Left ventricle myocardium inferior (tissue), 1 donor: ENCODE measurements around the gene DPCD. TPM values are rescaled to one million over a fixed set of nuclear protein-coding genes. Genes with fewer than 3 reads are reported as not detected.

ENCODE experiments used
- DNase-seq: peaks from one replicate; pipeline ENCODE4 v3.0.0-alpha.2; 2020
- H3K27ac ChIP-seq: fragments of 200-600 bp; replicated peaks from 2 replicates; pipeline ENCODE4 v1.8.0; 2021
- H3K27me3 ChIP-seq: fragments of 200-600 bp; 2 replicates; pipeline ENCODE4 v1.8.0; 2021; ENCODE audit warnings: low read depth
- H3K36me3 ChIP-seq: fragments of 200-600 bp; 2 replicates; pipeline ENCODE4 v1.8.0; 2021
- H3K4me1 ChIP-seq: fragments of 200-600 bp; 2 replicates; pipeline ENCODE4 v1.8.0; 2021
- H3K4me3 ChIP-seq: fragments of 200-600 bp; 2 replicates; pipeline ENCODE4 v1.8.0; 2021; ENCODE audit warnings: mild to moderate bottlenecking, moderate library complexity
- H3K9me3 ChIP-seq: fragments of 200-600 bp; replicated peaks from 2 replicates; pipeline ENCODE4 v1.8.0; 2021
- intact Hi-C: fragments of 100-400 bp; cut with micrococcal nuclease; formaldehyde crosslinking; loops from one replicate; pipeline ENCODE4 v1.11.0; 2022
- total RNA-seq: library from RNA; stranded (reverse); fragmentation: NEBNext Ultra II Directional; extraction: Animal tissue kit (Norgen Biotek cat#: 25700); gene quantifications from one replicate; pipeline ENCODE4 v1.2.1, GENCODE V29; 2021
- TF ChIP-seq, protein P1 (sequence below): fragments of 200-600 bp; IDR thresholded peaks from 2 replicates; pipeline ENCODE4 v1.8.0; 2021; ENCODE audit warnings: antibody characterized with exemption, mild to moderate bottlenecking, borderline replicate concordance
- donor health status: DM: no; HTN: yes; CAD: no; lungs with severe emphysema.

The DPCD gene
- total RNA-seq, 1 donor from 2014 or later: 24.0 TPM

DNA sequence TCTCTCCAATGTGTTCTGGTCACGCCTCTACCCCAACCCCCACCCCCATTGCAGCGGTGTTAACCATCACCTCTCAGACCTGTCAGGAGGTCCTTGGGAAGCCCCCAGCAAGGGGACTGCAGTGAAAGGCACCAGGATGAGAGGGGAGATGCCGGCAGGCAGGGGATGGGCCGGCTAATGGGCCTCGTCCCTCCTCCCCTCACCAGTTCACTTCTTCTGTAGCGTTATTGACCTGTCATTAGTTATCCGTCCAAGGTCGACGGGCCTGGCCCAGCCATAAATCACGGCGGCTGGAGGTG is 18.8 kb upstream of the DPCD start:
- Histone ChIP-seq H3K4me1 (peaks cover 27% of the 10 kb centered on the region), H3K9me3 (peaks cover 17% of the 10 kb centered on the region), H3K27me3 (peaks cover 59% of the 10 kb centered on the region), H3K27ac (no peak overlapping the region), H3K4me3 (peak overlapping the region; percentile 70), H3K36me3 (no peaks in the 10 kb centered on the region)
- TF ChIP-seq, protein P1, sequence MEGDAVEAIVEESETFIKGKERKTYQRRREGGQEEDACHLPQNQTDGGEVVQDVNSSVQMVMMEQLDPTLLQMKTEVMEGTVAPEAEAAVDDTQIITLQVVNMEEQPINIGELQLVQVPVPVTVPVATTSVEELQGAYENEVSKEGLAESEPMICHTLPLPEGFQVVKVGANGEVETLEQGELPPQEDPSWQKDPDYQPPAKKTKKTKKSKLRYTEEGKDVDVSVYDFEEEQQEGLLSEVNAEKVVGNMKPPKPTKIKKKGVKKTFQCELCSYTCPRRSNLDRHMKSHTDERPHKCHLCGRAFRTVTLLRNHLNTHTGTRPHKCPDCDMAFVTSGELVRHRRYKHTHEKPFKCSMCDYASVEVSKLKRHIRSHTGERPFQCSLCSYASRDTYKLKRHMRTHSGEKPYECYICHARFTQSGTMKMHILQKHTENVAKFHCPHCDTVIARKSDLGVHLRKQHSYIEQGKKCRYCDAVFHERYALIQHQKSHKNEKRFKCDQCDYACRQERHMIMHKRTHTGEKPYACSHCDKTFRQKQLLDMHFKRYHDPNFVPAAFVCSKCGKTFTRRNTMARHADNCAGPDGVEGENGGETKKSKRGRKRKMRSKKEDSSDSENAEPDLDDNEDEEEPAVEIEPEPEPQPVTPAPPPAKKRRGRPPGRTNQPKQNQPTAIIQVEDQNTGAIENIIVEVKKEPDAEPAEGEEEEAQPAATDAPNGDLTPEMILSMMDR: no peak
- DNase-seq: no peak
- intact Hi-C loops: no loop called here

DNA sequence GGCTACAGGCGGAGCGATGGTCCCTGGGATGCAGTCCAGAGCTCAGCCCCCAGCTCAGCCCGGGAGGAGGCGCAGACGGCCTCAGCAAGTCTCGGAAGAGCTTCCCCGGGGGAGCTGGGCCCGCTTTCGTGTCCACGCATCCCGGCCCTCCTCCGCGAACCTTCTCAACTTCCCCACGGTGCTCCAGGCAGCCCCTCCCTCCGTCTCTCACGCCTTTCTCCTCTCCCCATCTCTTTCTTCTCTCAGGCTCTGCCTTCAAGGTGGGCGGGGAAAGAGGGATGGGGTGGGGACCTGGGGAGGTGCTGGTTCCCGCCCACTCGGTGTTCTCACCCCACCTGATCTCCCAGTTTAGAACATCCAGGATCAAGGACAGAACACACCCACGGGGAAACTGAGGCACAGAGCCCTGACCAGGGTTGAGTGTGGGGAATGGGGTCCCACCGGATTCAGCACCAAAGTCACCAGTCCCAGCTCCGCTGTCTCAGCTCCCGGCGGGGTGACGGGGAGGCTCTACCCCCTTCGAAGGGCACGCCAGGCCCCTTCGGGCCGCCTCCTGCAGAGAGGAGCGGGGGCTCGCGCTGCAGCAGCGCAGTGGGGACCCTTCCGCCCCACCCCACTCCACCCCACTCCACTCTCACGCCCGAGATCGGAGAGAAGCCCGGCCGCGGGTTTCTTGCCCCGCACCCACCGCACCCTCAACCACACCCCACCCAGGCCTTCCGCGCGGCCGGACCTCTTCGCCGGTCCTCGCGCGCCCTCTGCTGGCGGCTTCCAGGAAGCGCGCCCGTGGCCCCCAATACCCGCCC is 18.3 kb upstream of the DPCD start:
- intact Hi-C loops: no loop called here
- Histone ChIP-seq H3K27me3 (peaks cover 53% of the 10 kb centered on the region), H3K9me3 (peaks cover 17% of the 10 kb centered on the region), H3K4me3 (peak overlapping the region; percentile 70), H3K27ac (no peak overlapping the region), H3K36me3 (no peaks in the 10 kb centered on the region), H3K4me1 (peaks cover 27% of the 10 kb centered on the region)
- TF ChIP-seq, protein P1: peak; percentile 92
- peak; percentile 81 for DNase-seq

DNA sequence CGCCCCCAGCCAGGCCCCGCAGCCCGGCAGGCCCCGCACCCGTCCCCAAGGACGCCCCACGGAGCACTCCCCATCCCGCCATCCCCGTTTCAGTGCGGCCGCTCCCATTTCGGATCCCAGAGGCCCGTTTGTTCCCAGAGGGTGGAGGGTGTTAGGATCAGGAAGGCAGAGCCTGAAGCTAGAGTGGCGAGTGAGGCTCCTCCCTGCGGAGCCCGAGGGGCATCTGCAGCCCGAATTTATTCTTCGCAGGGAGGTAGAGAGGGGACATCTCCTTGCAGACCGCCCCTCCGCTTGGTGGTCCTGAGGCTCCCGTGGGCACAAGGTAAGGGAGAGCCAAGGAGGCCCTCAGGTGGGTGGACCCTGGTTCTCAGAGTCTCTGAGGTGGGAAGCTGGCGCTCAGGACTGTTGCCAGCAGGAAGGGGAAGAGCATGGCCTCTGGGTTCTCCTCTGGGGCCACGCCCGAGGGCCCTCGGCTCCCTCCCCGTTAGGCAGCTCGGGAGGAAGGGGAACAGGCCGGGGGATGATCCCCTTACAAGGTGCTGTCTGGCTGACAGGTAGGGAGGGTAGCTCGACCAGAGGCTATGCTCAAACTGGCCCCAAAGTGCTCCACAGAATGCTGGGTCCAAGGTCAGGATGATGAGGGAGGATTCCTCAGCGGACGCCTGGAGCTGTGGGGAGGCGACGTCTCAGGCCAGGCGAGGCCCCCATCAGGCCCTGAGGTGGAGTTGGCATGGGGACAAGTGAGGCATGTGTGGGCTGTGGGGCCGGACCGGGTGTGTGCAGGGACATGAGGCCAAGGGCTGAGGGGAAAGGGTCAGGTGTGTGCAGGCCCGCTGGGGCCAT is 17.5 kb upstream of the DPCD start:
- Histone ChIP-seq H3K4me1 (peaks cover 27% of the 10 kb centered on the region), H3K36me3 (no peaks in the 10 kb centered on the region), H3K27ac (no peak overlapping the region), H3K4me3 (peak overlapping the region; percentile 70), H3K27me3 (peaks cover 45% of the 10 kb centered on the region), H3K9me3 (peaks cover 17% of the 10 kb centered on the region)
- TF ChIP-seq, protein P1: no peak
- DNase-seq: no peak
- intact Hi-C loops: no loop called here

DNA sequence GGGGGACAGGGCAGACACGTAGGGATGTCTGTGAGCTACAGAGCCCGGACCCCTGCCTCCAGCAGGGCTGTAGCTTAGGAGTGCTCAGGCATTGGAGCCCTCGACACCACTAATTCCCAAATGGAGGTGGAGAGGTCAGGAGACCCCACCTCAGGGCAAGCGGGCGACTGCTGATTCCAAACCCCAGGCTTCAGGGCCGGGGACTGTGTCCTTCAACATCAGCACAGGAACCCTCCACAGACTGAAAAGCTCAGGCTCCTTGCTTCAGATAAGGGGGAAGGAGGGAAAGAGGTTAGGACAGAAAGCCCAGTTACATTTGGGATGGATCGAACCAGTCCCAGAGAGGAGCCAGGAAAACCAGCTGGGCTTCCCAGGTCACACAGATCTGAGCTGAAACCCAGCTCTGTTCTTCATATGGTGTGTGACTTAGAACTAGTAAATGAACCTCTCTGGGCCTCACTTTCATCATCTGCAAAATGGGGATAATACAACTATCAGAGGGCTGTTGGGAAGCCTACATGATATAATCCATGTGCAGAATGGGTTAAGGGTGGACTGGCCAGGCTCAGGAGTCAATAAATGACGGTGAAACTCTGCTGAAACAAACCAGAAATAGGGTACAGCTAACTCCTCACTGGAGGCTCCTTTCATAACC is 16.7 kb upstream of the DPCD start:
- peaks cover 38% of the 10 kb centered on the region for H3K27me3 ChIP-seq
- H3K27ac ChIP-seq: no peak overlapping the region
- TF ChIP-seq, protein P1: no peak
- intact Hi-C loops: no loop called here
- H3K4me3 ChIP-seq: no peak overlapping the region
- H3K4me1 ChIP-seq: peaks cover 22% of the 10 kb centered on the region
- peaks cover 17% of the 10 kb centered on the region for H3K9me3 ChIP-seq
- no peak for DNase-seq
- no peaks in the 10 kb centered on the region for H3K36me3 ChIP-seq

DNA sequence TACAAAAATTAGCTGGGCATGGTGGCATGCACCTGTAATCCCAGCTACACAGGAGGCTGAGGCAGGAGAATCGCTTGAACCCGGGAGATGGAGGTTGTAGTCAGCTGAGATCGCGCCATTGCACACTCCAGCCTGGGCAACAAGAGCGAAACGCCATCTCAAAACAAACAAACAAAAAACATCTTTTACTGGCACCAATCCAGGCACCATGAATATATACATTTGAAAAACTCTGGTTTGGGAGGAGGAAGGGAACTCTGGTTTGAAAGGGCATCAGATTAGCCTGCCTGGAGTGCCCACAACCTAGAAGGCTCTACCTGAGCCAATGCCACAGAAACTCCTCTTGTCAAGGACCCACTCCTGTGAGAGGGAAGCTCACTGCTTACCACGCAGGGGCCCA is 16.0 kb upstream of the DPCD start:
- DNase-seq: no peak
- intact Hi-C loops: no loop called here
- Histone ChIP-seq H3K4me1 (peaks cover 17% of the 10 kb centered on the region), H3K27me3 (peaks cover 30% of the 10 kb centered on the region), H3K4me3 (no peak overlapping the region), H3K36me3 (peaks cover 4% of the 10 kb centered on the region), H3K27ac (no peak overlapping the region), H3K9me3 (peaks cover 17% of the 10 kb centered on the region)
- TF ChIP-seq, protein P1: no peak
